HepG2 (cell line): Measurements from ENCODE around the gene MLC1. TPM values are rescaled to one million over a fixed set of nuclear protein-coding genes. Genes with fewer than 3 reads are reported as not detected.
A peak's percentile ranks its signal among the peaks of the same experiment; 100 is the strongest.

Experiments used
- ATF2 ChIP-seq: sonication (generic); formaldehyde crosslinking; IDR thresholded peaks from 2 replicates; pipeline ENCODE4 v1.4.0; 2020; ENCODE audit warnings: missing genetic modification reagents
- DNMT1 ChIP-seq: sonication (generic); formaldehyde crosslinking; IDR thresholded peaks from 2 replicates; pipeline ENCODE4 v1.5.1; 2020; ENCODE audit warnings: mild to moderate bottlenecking, missing genetic modification reagents
- MAZ ChIP-seq, 2 experiments: sonication (generic) in 1 of 2; formaldehyde crosslinking in 1 of 2; IDR thresholded peaks; 2 replicates each; pipeline versions ENCODE4 v1.5.0 to v1.6.1; 2012 to 2020; ENCODE audit warnings: low read depth in 2 of 2, mild to moderate bottlenecking in 2 of 2, borderline replicate concordance in 1 of 2, improper control_type of control experiment in 1 of 2, low read length in 1 of 2, missing genetic modification reagents in 1 of 2, moderate library complexity in 1 of 2
- PATZ1 ChIP-seq: sonication (generic); formaldehyde crosslinking; IDR thresholded peaks from 2 replicates; pipeline ENCODE4 v1.4.0; 2020; ENCODE audit warnings: missing genetic modification reagents
- RAD21 ChIP-seq: fragments of 450-650 bp; formaldehyde crosslinking; IDR thresholded peaks from 2 replicates; pipeline ENCODE4 v1.5.0; 2020; ENCODE audit warnings: mild to moderate bottlenecking
- TBX2 ChIP-seq: sonication (generic); formaldehyde crosslinking; IDR thresholded peaks from 2 replicates; pipeline ENCODE4 v1.5.0; 2020; ENCODE audit warnings: missing genetic modification reagents, mild to moderate bottlenecking, borderline replicate concordance
- THRA ChIP-seq: sonication (generic); formaldehyde crosslinking; IDR thresholded peaks from 2 replicates; pipeline ENCODE4 v1.4.0; 2020; ENCODE audit warnings: missing genetic modification reagents, borderline replicate concordance
- USF2 ChIP-seq, 2 experiments: sonication (generic) in 1 of 2; formaldehyde crosslinking in 1 of 2; IDR thresholded peaks; 2 replicates each; pipeline versions ENCODE4 v1.5.1 to v1.6.1; 2011 to 2020; ENCODE audit warnings: borderline replicate concordance in 1 of 2, low read depth in 1 of 2, low read length in 1 of 2, mild to moderate bottlenecking in 1 of 2, missing genetic modification reagents in 1 of 2, moderate library complexity in 1 of 2
- ZKSCAN5 ChIP-seq: sonication (generic); formaldehyde crosslinking; IDR thresholded peaks from 2 replicates; pipeline ENCODE4 v1.5.1; 2020; ENCODE audit warnings: mild to moderate bottlenecking, missing genetic modification reagents
- ZNF687 ChIP-seq: sonication (generic); formaldehyde crosslinking; IDR thresholded peaks from 2 replicates; pipeline ENCODE4 v1.5.1; 2020; ENCODE audit warnings: mild to moderate bottlenecking, missing genetic modification reagents, moderate library complexity
- ZNF720 ChIP-seq: sonication (generic); formaldehyde crosslinking; IDR thresholded peaks from 2 replicates; pipeline ENCODE4 v1.4.0; 2020; ENCODE audit warnings: missing genetic modification reagents
- ZSCAN30 ChIP-seq: sonication (generic); formaldehyde crosslinking; IDR thresholded peaks from 2 replicates; pipeline ENCODE4 v1.5.0; 2020; ENCODE audit warnings: mild to moderate bottlenecking, missing genetic modification reagents
- polyA plus RNA-seq, 8 experiments: library from polyadenylated mRNA; depleted of rRNA in 3 of 8; stranded (reverse) in 7 of 8; unstranded in 1 of 8; fragments of >200 nt; fragmentation: Illumina TruSeq in 4 of 8; extraction: Trizol in 4 of 8; gene quantifications; 2 replicates each; pipeline versions ENCODE4 v1.2.1 to v1.2.3, GENCODE V29; 2011 to 2016; ENCODE audit warnings: low read depth in 4 of 8, missing spikeins in 1 of 8, mixed read lengths in 1 of 8; ENCODE audit not compliant: insufficient read depth in 1 of 8
- total RNA-seq, 5 experiments: library from RNA; depleted of rRNA; stranded (reverse); fragments of >200 nt; fragmentation: Illumina TruSeq; extraction: Trizol; gene quantifications; 2 replicates each; pipeline ENCODE4 v1.2.3, GENCODE V29; 2016; ENCODE audit warnings: low read depth in 1 of 5

MLC1 gene
- total and polyA plus RNA-seq, 2 of the 13 experiments (the other 11 are each of a cell fraction or from before 2014, with no cell fraction given): not detected

GRCh38 chr22:50030297-50031188 is 54.7 kb downstream of the MLC1 start (continued):
- TF ChIP-seq PATZ1 (peak; percentile 83), RAD21 (peak; percentile 99), MAZ (IDR thresholded peaks at IDR 0.05; ENCODE audit: borderline replicate concordance, low read depth, low read length) (no peak), MAZ (CRISPR knock-in tag; IDR thresholded peaks at IDR 0.05; ENCODE audit: low read depth) (0 out of 2 replicates have a peak, but pooled peaks have one; percentile 53), ZSCAN30 (CRISPR knock-in tag) (no peak), USF2 (IDR thresholded peaks at IDR 0.05; ENCODE audit: low read depth, low read length) (no peak), USF2 (CRISPR knock-in tag; IDR thresholded peaks at IDR 0.05; ENCODE audit: borderline replicate concordance) (no peak), TBX2 (CRISPR knock-in tag) (0 out of 2 replicates have a peak, but pooled peaks have one; percentile 5), THRA (CRISPR knock-in tag) (0 out of 2 replicates have a peak, but pooled peaks have one; percentile 25), DNMT1 (CRISPR knock-in tag) (0 out of 2 replicates have a peak, but pooled peaks have one; percentile 45), ZNF687 (CRISPR knock-in tag) (peak; percentile 57), ATF2 (0 out of 2 replicates have a peak, but pooled peaks have one; percentile 15), ZNF720 (no peak), ZKSCAN5 (no peak)
- TF ChIP-seq, all 625 proteins: peak for 50
